Germinal center (tissue), 1 donor: Measurements from ENCODE around the gene CIBAR2.

Source experiments
- DNase-seq: peaks from one replicate; pipeline ENCODE4 v3.0.0; 2012; ENCODE audit warnings: mixed read lengths, low spot score

CIBAR2 gene

GRCh38 chr16:85103114-85104079 is 8.9 kb downstream of the CIBAR2 start:
- no peak for DNase-seq

DNA sequence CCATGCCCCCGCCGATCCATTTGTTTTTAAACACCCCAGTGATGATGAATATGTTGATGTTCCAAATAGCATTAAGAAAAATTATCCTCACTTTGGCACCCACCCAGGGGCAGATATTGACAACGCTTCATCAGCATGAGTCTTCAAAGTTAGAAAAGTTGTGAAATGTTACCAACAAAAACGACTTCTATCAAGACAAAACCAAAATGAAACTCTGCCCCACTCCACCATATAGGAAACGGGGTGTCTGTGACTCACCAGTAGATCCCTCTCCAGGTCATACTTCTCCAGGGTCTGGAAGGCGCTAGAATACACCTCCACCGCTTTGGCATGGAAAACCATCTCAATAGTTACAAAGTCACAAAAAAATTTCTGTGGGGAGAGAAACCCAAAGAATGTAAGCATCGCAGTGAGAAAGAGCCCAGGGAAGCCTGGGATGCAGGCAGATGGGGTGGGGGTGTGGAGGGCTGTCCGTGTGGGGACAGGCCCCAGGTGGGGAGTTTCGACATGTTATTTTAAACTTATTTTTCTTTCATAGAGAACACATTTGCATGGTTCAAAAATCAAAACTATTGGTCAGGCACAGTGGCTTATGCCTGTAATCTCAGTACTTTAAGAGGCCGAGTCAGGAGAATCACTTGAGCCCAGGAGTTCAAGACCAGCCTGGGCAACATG is 10.2 kb downstream of the CIBAR2 start:
- no peak for DNase-seq

DNA sequence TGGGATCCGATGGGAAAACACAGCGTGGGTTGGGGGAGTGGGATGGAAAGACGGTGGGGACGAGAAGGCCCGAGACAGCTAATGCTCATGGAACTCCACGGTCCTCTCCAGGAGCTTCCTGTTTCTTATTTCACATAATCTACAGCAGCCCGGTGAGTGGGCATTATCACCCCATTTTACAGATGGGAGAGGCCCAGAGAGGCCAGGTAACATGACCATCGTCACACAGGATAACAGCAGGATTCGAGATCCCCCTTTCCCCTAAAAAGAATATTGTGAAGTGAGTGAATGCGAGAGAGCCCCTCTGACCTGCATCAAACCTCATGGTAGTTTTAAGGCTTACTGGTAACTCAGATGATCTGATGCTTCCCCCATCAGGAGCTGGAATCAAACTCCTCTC is 12.0 kb downstream of the CIBAR2 start:
- no peak for DNase-seq

- DNase-seq: no peak
Observed at GRCh38 chr16:85098565-85098964, 13.7 kb downstream of the CIBAR2 start.

DNA sequence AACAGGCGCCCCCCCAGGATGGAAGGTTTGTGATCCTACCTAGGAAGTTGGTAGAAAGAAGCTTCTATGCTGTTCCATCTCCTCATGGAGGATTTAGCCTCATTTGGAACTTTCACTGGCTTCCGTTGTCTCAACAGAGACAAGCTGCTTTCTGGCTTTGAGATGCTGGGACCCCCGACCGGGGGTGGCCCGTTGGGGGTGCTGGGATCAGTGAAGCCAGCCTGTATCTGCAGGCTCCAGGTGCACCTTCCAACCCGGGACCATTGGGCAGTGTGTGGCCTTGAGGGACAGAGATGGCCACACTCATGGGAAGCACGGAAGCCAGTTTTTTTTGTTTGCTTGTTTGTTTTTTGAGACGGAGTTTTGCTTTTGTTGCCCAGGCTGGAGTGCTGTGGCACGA is 15.4 kb downstream of the CIBAR2 start:
- DNase-seq: no peak

- no peak for DNase-seq
Observed at GRCh38 chr16:85094812-85095211, 17.5 kb downstream of the CIBAR2 start.

DNA sequence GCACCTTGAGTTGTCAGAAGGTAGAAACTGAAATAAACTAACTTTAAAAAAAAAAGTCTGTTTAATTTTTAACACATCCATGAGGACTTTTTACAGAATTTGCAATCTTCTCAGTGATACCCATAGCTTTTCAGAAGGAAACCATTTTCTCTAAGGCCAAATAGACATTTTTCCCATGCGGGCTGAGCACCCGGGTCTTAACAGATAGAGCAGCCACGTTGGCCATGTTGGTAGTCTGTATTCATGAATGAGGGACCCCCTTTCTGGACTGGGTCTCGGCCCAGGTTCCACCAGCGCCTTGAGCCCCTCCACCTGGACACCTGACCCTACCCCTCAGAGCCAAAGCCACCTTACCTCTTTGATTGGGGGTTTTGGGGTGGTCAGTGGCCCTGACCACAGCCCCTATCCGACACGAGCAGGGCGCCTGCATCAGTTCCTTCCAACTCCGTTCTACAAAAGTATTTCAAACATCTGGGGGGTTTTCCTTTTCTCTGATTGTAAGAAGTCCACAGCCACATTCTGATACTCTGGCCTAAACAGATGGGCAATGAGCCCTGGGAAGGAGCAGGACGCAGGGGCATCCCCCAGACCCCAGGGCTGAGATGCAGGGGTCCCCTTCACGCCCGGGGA is 18.0 kb downstream of the CIBAR2 start:
- DNase-seq: no peak

DNA sequence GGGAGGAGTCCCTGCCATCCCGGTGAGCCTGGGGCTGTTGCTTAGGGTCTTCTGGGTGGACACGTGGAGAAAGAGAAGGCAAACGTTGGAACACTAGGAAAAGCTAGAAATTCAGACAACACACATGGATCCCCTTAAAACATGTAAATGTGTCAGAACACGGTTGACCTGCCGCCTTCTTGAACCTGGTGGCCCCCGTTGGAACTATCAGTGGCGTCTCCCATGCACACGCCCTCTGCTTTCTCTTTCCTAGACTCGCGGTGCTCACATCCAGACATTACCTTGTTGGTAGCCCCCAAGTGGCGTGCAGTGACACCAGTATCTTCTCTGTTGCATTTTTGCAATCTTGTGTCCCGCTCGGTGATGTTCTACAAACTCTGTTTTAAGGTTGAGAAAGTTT is 18.6 kb downstream of the CIBAR2 start:
- DNase-seq: no peak

DNA sequence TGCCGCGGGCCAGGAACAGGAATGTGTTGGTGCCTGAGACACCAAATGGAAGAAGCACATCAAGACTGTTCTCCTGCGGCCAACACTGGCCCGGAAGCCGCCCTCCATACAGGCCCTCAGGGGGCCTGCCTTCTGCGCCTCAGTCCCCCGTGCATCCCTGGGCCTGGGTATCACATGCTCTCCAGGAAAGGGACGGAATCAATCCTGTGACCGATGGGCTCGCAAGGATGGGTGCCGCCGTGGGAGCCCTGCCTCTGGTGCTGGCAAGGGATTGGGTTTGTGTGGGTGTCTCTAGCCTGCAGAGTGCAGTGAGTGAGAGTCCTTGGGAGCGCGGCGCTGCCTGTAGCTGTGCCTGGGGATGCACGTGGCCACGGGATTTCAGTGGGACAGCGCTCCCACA is 19.4 kb downstream of the CIBAR2 start:
- DNase-seq: no peak

GRCh38 chr16:85092309-85092708 is 20.0 kb downstream of the CIBAR2 start:
- no peak for DNase-seq

GRCh38 chr16:85091522-85091910 is 20.8 kb downstream of the CIBAR2 start:
- no peak for DNase-seq

GRCh38 chr16:85090873-85091521 is 21.3 kb downstream of the CIBAR2 start:
- no peak for DNase-seq

GRCh38 chr16:85090181-85090580 is 22.1 kb downstream of the CIBAR2 start:
- DNase-seq: no peak

- DNase-seq: no peak
Observed at GRCh38 chr16:85089525-85089924, 22.7 kb downstream of the CIBAR2 start.

DNA sequence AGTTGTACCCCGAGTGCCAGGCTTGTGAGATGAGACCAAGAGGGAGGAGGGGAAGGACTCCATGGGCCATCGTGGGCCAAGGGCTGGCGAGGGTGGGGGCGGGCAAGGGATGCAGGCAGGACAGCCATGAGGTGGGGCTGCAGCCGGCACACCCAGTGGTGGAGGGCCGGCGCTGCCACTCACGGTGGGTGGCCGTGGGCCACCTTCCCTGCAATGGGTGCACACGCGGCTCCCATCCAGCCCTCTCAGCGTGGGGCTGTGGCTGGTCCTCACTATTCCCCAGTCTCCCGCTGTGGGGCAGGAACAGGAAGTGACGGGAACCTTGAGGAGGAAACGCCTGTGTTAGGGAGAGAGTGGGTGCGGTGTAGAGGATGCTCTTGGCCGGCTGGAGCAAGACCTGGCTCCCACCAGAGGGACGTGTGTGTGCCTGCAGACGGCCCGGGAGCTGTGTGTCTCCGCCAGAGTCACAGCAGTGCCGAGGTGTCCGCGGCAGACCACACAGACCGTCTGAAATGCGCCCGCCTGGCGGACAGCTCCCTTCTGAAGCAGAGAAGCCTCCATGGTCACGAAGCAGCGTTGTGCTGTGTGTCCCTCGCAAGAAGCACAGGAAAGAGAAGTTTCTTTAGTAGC is 23.6 kb downstream of the CIBAR2 start:
- DNase-seq: no peak

GRCh38 chr16:85087899-85088569 is 24.2 kb downstream of the CIBAR2 start:
- DNase-seq: no peak

DNA sequence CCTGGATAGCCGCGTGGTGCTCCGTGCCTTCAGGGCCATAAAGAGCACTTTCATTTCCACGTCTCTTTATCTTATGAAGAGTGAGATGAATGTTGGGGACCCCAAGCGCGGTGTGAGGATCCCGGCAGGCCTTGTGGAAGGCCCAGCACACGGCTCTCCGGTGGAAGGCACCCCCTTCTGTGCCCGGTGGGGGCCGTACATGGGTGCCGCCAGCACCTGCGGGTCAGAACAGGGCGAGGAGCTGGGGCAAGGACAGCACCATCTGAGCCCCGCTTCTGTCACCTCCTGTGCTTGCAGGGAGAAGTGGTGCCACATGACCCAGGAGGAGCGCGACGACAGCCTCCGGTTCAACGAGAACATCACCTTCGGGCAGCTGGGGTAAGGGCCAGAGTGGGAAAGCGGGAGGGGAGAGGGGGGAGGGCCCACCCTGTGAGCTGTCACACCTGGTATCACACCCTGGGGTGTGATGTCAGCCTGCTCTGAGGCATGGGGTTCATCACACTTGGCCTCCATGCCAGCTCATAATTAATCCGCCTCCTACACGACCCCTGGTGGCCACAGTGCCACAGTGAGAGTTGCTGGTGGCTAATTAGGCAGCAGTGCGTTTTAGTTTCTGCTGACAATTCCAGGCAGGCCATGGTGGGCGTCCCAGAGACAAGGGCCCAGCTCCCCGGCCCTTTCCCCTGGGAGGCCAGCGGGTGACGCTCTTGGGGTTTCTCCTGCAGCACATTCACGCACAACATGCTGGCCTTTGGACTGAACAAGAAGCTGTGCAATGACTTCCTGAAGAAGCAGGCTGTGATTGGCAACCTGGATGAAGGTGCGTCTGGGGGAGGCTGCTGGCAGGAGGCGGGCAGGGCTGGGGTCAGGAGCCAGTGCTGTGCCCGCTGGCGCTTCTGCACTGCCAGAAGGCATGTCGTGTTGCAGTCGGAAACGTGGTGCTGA is 25.7 kb downstream of the CIBAR2 start:
- DNase-seq: peak; percentile 71

GRCh38 chr16:85085721-85086120 is 26.6 kb downstream of the CIBAR2 start:
- DNase-seq: no peak

- DNase-seq: no peak
Observed at GRCh38 chr16:85084841-85085510, 27.3 kb downstream of the CIBAR2 start.
